Spleen (tissue), 11 donors: ENCODE data around the gene ZNF30. TPM values are rescaled to one million over a fixed set of nuclear protein-coding genes. Genes with fewer than 3 reads are reported as not detected.
A peak's percentile ranks its signal among the peaks of the same experiment; 100 is the strongest.

ENCODE experiments used
- DNase-seq: peaks from one replicate; pipeline ENCODE4 v3.0.0-alpha.2; 2020
- H3K27ac ChIP-seq, 8 donors: fragments of 200-600 bp; sonication (generic) in 7 of 8; 1 replicate in 4 of 8; 2 replicates in 4 of 8; pipeline versions ENCODE4 v1.5.0 to v1.8.0; 2016 to 2021; ENCODE audit warnings: inconsistent platforms in 4 of 8, mild to moderate bottlenecking in 4 of 8, moderate library complexity in 1 of 8
- H3K27me3 ChIP-seq, 7 donors: fragments of 200-600 bp; sonication (generic) in 6 of 7; replicated peaks in 1 of 7; 1 replicate in 4 of 7; 2 replicates in 3 of 7; pipeline versions ENCODE4 v1.5.0 to v1.8.0; 2016 to 2021; ENCODE audit warnings: inconsistent platforms in 3 of 7, mild to moderate bottlenecking in 1 of 7
- H3K36me3 ChIP-seq, 6 donors: fragments of 200-600 bp; sonication (generic) in 5 of 6; 1 replicate in 4 of 6; 2 replicates in 2 of 6; pipeline versions ENCODE4 v1.5.0 to v1.8.0; 2016 to 2021; ENCODE audit warnings: inconsistent platforms in 2 of 6
- H3K4me1 ChIP-seq, 6 donors: fragments of 200-600 bp; sonication (generic) in 5 of 6; 1 replicate in 3 of 6; 2 replicates in 3 of 6; pipeline versions ENCODE4 v1.5.0 to v1.8.0; 2016 to 2021; ENCODE audit warnings: inconsistent platforms in 3 of 6
- H3K4me3 ChIP-seq, 8 donors: fragments of 200-600 bp; sonication (generic) in 7 of 8; 1 replicate in 4 of 8; 2 replicates in 4 of 8; pipeline versions ENCODE4 v1.5.0 to v1.8.0; 2016 to 2021; ENCODE audit warnings: inconsistent platforms in 4 of 8, mild to moderate bottlenecking in 4 of 8, moderate library complexity in 2 of 8
- H3K9me3 ChIP-seq, 8 donors: fragments of 200-600 bp; sonication (generic) in 7 of 8; 1 replicate in 4 of 8; 2 replicates in 4 of 8; pipeline versions ENCODE4 v1.5.0 to v1.8.0; 2016 to 2021; ENCODE audit warnings: inconsistent platforms in 4 of 8
- POLR2A ChIP-seq, 3 donors: fragments of 450-650 bp; IDR thresholded peaks; one replicate each; pipeline ENCODE4 v1.5.1; 2017; ENCODE audit warnings: antibody characterized with exemption in 3 of 3, mild to moderate bottlenecking in 1 of 3
- POLR2AphosphoS5 ChIP-seq, 3 donors: sonication (generic); formaldehyde crosslinking; IDR thresholded peaks; one replicate each; pipeline ENCODE4 v1.5.1; 2017; ENCODE audit warnings: antibody characterized with exemption in 3 of 3
- WGBS, 5 donors: extraction: QIAGEN DNeasy Blood & Tissue Kit in 3 of 5; methylation state at CpG; one replicate each; pipeline versions ENCODE4 v1.1.5 to v1.1.7; 2013 to 2018; 5-methylcytosine and 5-hydroxymethylcytosine counted together
- intact Hi-C: fragments of 100-400 bp; cut with DNase I; formaldehyde crosslinking; loops from one replicate; pipeline ENCODE4 v1.15.0; 2023; ENCODE audit warnings: low total_unique reads
- polyA plus RNA-seq, 3 donors: library from polyadenylated mRNA; stranded (reverse); fragments of 200-250 nt; gene quantifications; one replicate each; pipeline ENCODE4 v1.2.1, GENCODE V29; 2013
- total RNA-seq, 7 donors: library from RNA; depleted of rRNA in 3 of 7; stranded (reverse); fragments of >200 nt in 3 of 7; fragmentation: NEBNext Ultra II Directional in 4 of 7; extraction: Animal tissue kit (Norgen Biotek cat#: 25700) in 4 of 7; gene quantifications; one replicate each; pipeline versions ENCODE4 v1.1.0 to v1.2.1, GENCODE V29; 2016 to 2021
- TF ChIP-seq, protein P1 (sequence below), 11 experiments: fragments of 200-600 bp in 7 of 11; fragments of 450-650 bp in 4 of 11; sonication (generic) in 4 of 11; IDR thresholded peaks in 8 of 11; conservative IDR thresholded peaks in 3 of 11; 1 replicate in 7 of 11; 2 replicates in 4 of 11; pipeline versions ENCODE4 v1.4.0 to v1.8.0; 2016 to 2021; ENCODE audit warnings: antibody characterized with exemption in 11 of 11, inconsistent platforms in 4 of 11, mild to moderate bottlenecking in 1 of 11
- donor health status: healthy with polysubstance abuse.
- donor health status: DM: no; HTN: no; CAD: no; lungs with moderate emphysema.
- donor health status: DM: no; HTN: no; CAD: no.
- donor health status: Bipolar disorder and iron deficiency.
- donor health status: healthy.
- donor health status: DM: no; HTN: no; CAD: no.
- donor health status: DM: yes; HTN: yes; CAD: no.

ZNF30 gene
- total and polyA plus RNA-seq, 10 donors = 2.0 to 23.5 (median 3.3) TPM

DNA sequence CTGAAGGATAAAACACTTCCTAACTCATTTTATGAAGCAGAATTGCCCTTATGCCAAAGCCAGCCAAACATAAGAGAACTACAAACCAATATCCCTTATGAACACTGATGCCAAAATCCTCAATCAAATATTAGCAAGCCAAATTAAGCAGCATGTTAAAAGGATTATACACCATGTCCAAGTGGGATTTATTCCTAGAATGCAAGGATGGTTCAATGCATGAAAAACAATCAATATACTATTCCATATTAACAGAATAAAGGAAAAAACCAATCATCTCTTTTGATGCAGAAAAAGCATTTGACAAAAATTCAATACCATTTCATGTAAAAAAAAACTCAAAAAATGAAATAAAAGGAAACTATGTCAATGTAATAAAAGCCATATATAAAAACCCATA is 26.4 kb downstream of the ZNF30 start:
- DNase-seq = no peak
- H3K9me3 ChIP-seq = peaks cover 35 to 100% (median 100%) of the 10 kb centered on the region in 8 donors
- no peak overlapping the region for H3K4me3 ChIP-seq
- H3K36me3 ChIP-seq = peaks cover 5 to 98% (median 34%) of the 10 kb centered on the region in 6 donors
- H3K27me3 ChIP-seq = no peaks in the 10 kb centered on the region
- H3K4me1 ChIP-seq = no peaks in the 10 kb centered on the region
- no peak overlapping the region for H3K27ac ChIP-seq
- TF ChIP-seq POLR2AphosphoS5 (IDR thresholded peaks at IDR 0.05) = no peak
- TF ChIP-seq POLR2A (IDR thresholded peaks at IDR 0.05) = no peak
- TF ChIP-seq, protein P1, sequence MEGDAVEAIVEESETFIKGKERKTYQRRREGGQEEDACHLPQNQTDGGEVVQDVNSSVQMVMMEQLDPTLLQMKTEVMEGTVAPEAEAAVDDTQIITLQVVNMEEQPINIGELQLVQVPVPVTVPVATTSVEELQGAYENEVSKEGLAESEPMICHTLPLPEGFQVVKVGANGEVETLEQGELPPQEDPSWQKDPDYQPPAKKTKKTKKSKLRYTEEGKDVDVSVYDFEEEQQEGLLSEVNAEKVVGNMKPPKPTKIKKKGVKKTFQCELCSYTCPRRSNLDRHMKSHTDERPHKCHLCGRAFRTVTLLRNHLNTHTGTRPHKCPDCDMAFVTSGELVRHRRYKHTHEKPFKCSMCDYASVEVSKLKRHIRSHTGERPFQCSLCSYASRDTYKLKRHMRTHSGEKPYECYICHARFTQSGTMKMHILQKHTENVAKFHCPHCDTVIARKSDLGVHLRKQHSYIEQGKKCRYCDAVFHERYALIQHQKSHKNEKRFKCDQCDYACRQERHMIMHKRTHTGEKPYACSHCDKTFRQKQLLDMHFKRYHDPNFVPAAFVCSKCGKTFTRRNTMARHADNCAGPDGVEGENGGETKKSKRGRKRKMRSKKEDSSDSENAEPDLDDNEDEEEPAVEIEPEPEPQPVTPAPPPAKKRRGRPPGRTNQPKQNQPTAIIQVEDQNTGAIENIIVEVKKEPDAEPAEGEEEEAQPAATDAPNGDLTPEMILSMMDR (IDR thresholded peaks at IDR 0.05 in 8 of 11, conservative IDR thresholded peaks at IDR 0.05 in 3 of 11) = no peak
- intact Hi-C loops = no loop called here

DNA sequence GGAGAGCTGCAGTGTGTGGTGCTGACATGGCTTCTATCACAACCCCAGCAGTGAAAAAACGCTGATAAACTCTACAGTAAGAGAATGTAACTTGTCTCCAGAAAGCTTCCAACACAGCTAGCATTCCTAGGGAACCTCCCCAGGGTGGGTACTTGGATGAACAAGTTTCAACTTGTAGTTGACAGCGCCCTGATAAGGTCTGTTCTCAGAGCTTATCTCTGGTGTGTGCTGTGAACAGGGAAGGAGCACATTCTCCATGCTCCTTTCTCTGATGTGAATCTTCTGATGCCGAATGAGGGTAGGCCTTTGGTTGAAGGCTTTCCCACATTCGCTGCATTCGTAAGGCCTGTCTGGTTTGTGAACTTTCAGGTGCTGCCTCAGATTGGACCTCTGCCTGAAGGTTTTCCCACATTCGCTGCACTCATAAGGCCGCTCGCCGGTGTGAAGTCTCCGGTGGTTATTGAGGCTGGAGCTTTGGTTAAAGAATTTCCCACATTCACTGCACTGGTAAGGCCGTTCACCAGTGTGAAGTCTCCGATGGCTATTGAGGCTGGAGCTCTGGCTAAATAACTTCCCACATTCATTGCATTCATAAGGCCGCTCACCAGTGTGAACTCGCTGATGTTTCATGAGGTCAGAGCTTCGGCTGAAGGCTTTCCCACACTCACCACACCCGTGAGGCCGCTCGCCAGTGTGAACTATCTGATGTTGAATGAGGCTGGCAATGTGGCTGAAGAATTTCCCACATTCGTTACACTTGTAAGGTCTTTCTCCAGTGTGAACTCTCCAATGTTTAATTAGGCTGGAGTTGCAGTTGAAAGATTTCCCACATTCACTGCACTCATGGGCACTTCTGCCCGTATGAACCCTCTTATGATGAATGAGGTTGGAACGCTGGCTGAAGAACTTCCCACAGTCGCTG is 31.4 kb downstream of the ZNF30 start:
- Histone ChIP-seq H3K36me3 (peaks cover 26 to 90% (median 54%) of the 10 kb centered on the region in 6 donors), H3K4me1 (peaks cover 8 to 19% (median 16%) of the 10 kb centered on the region in 6 donors), H3K27me3 (no peaks in the 10 kb centered on the region), H3K27ac (no peak overlapping the region), H3K4me3 (peak overlapping the region in 1 of 8 donors; percentile 9), H3K9me3 (peaks cover 46 to 94% (median 92%) of the 10 kb centered on the region in 8 donors)
- DNase-seq = no peak
- TF ChIP-seq, protein P1 (IDR thresholded peaks at IDR 0.05 in 8 of 11, conservative IDR thresholded peaks at IDR 0.05 in 3 of 11) = no peak
- TF ChIP-seq POLR2A (IDR thresholded peaks at IDR 0.05) (no peak), POLR2AphosphoS5 (IDR thresholded peaks at IDR 0.05) (no peak)
- intact Hi-C loops = no loop called here
- WGBS, 5 donors = 93 to 97% (median 95%) methylated on average over 22 of the region's 22 CpGs

DNA sequence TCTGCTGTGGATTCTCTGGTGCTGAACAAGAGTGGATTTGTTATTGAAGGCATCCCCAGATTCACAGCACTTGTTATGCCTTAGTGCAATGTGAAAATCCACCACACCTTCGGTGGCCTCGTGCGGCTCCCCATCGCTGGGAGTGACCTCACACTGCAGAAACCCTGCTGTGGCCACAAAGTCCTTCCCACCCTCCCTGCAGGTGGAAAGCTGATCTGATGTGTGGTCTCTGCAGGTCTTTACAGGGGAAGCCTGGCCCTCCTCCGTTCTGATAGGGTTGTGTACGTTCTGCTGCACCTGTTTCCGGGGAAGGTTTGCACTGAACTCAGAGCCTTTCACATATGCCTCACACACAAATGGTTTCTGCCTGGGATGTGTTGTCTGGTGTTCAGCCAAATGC is 32.3 kb downstream of the ZNF30 start:
- Histone ChIP-seq H3K4me3 (peak overlapping the region in 1 of 8 donors; percentile 38), H3K36me3 (peaks cover 26 to 81% (median 50%) of the 10 kb centered on the region in 6 donors), H3K4me1 (peaks cover 8 to 27% (median 18%) of the 10 kb centered on the region in 6 donors), H3K27ac (no peak overlapping the region), H3K9me3 (peaks cover 40 to 85% (median 83%) of the 10 kb centered on the region in 8 donors), H3K27me3 (no peaks in the 10 kb centered on the region)
- intact Hi-C loops = no loop called here
- TF ChIP-seq POLR2A (IDR thresholded peaks at IDR 0.05) (no peak), POLR2AphosphoS5 (IDR thresholded peaks at IDR 0.05) (no peak)
- TF ChIP-seq, protein P1 (IDR thresholded peaks at IDR 0.05 in 8 of 11, conservative IDR thresholded peaks at IDR 0.05 in 3 of 11) = no peak
- 83 to 98% (median 90%) methylated on average over 5 to 7 of the region's 7 CpGs for WGBS, 5 donors
- DNase-seq = no peak
